ENCODE results near the gene PAGE2B.

GRCh38 chrX:55119271-55119670 lies 44.4 kb downstream of the PAGE2B start:
- TF ChIP-seq, protein P1, sequence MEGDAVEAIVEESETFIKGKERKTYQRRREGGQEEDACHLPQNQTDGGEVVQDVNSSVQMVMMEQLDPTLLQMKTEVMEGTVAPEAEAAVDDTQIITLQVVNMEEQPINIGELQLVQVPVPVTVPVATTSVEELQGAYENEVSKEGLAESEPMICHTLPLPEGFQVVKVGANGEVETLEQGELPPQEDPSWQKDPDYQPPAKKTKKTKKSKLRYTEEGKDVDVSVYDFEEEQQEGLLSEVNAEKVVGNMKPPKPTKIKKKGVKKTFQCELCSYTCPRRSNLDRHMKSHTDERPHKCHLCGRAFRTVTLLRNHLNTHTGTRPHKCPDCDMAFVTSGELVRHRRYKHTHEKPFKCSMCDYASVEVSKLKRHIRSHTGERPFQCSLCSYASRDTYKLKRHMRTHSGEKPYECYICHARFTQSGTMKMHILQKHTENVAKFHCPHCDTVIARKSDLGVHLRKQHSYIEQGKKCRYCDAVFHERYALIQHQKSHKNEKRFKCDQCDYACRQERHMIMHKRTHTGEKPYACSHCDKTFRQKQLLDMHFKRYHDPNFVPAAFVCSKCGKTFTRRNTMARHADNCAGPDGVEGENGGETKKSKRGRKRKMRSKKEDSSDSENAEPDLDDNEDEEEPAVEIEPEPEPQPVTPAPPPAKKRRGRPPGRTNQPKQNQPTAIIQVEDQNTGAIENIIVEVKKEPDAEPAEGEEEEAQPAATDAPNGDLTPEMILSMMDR (IDR thresholded peaks at IDR 0.05): no peak
- TF ChIP-seq POLR2A (IDR thresholded peaks at IDR 0.05): no peak
